IMR-90 (cell line): ENCODE results near the gene RAC3. TPM values are rescaled to one million over a fixed set of nuclear protein-coding genes. Genes with fewer than 3 reads are reported as not detected.

Experiments
- ATAC-seq: fragments of 200-7000 bp; cut with Tn5 transposase; 2 replicates; pipeline ENCODE4 v1.9.1; 2020; ENCODE audit warnings: low read depth, mild to moderate bottlenecking, moderate library complexity
- BruUV-seq: library from RNA; stranded (reverse); fragments of 400-500 nt; replicated peaks from 2 replicates; lab custom pipeline; 2021; lab: Mats Ljungman, UMichigan
- CTCF ChIA-PET: fragments of 300-600 bp; formaldehyde crosslinking; extraction: SDS; loops from one replicate; lab custom pipeline; 2021; ENCODE audit warnings: antibody characterized with exemption; lab: Yijun Ruan, JAX
- POLR2A ChIA-PET: fragments of 300-600 bp; sonication (Branson Sonifier 250); formaldehyde crosslinking; loops from one replicate; lab custom pipeline; 2022; ENCODE audit warnings: antibody characterized with exemption; ENCODE audit not compliant: unreplicated experiment; lab: Charles Lee
- DNase-seq: peaks from one replicate; pipeline ENCODE4 v3.0.0; 2013
- H2AFZ ChIP-seq: replicated peaks from 2 replicates; pipeline ENCODE3; 2013; ENCODE audit warnings: low read length, mild to moderate bottlenecking; ENCODE audit not compliant: poor library complexity
- H2AK5ac ChIP-seq: 2 replicates; pipeline ENCODE4 v1.6.1; 2013; ENCODE audit warnings: low read depth, low read length, inconsistent platforms
- H2AK9ac ChIP-seq: replicated peaks from 2 replicates; pipeline ENCODE3; 2013; ENCODE audit warnings: mild to moderate bottlenecking, low read depth, low read length, moderate library complexity; ENCODE audit not compliant: poor library complexity
- H2BK120ac ChIP-seq: 2 replicates; pipeline ENCODE4 v1.6.1; 2013; ENCODE audit warnings: low read depth, low read length, inconsistent platforms
- H2BK15ac ChIP-seq: 3 replicates; pipeline ENCODE4 v1.6.1; 2013; ENCODE audit warnings: low read depth, low read length, inconsistent platforms
- H2BK20ac ChIP-seq: 2 replicates; pipeline ENCODE4 v1.6.1; 2013; ENCODE audit warnings: low read depth, mild to moderate bottlenecking, inconsistent platforms, low read length, moderate library complexity
- H2BK5ac ChIP-seq: 2 replicates; pipeline ENCODE4 v1.6.1; 2013; ENCODE audit warnings: mild to moderate bottlenecking, low read depth, low read length, inconsistent platforms; ENCODE audit not compliant: poor library complexity, severe bottlenecking
- H3K14ac ChIP-seq: replicated peaks from 2 replicates; pipeline ENCODE4 v1.6.1; 2013; ENCODE audit warnings: low read depth, low read length, inconsistent platforms
- H3K18ac ChIP-seq: 2 replicates; pipeline ENCODE4 v1.6.1; 2013; ENCODE audit warnings: low read depth, low read length, control low read depth
- H3K23ac ChIP-seq: 2 replicates; pipeline ENCODE4 v1.6.1; 2013; ENCODE audit warnings: low read depth, low read length, inconsistent platforms
- H3K27ac ChIP-seq: 2 replicates; pipeline ENCODE4 v1.5.1; 2013; ENCODE audit warnings: mild to moderate bottlenecking, control low read depth, low read length; ENCODE audit not compliant: insufficient read depth
- H3K27me3 ChIP-seq: 2 replicates; pipeline ENCODE4 v1.6.1; 2013; ENCODE audit warnings: low read length; ENCODE audit not compliant: control insufficient read depth, insufficient read depth
- H3K36me3 ChIP-seq: 2 replicates; pipeline ENCODE4 v1.6.1; 2013; ENCODE audit warnings: low read length, mixed read lengths; ENCODE audit not compliant: control insufficient read depth, insufficient read depth
- H3K4ac ChIP-seq: 2 replicates; pipeline ENCODE4 v1.6.1; 2013; ENCODE audit warnings: low read depth, low read length, inconsistent platforms
- H3K4me1 ChIP-seq: 2 replicates; pipeline ENCODE4 v1.6.1; 2013; ENCODE audit warnings: low read length, mixed read lengths; ENCODE audit not compliant: control insufficient read depth, insufficient read depth
- H3K4me2 ChIP-seq: 2 replicates; pipeline ENCODE4 v1.6.1; 2013; ENCODE audit warnings: low read depth, mild to moderate bottlenecking, control low read depth, low read length, moderate library complexity
- H3K4me3 ChIP-seq: 2 replicates; pipeline ENCODE4 v1.5.1; 2013; ENCODE audit warnings: low read depth, mild to moderate bottlenecking, control low read depth, low read length, moderate library complexity; ENCODE audit not compliant: insufficient read depth
- H3K56ac ChIP-seq: 2 replicates; pipeline ENCODE4 v1.6.1; 2013; ENCODE audit warnings: low read length, inconsistent platforms; ENCODE audit not compliant: insufficient read depth; ENCODE audit errors: extremely low read depth
- H3K79me1 ChIP-seq, 2 experiments: 2 replicates each; pipeline ENCODE4 v1.6.1; 2013; ENCODE audit warnings: low read length in 2 of 2, inconsistent platforms in 1 of 2, low read depth in 1 of 2
- H3K9ac ChIP-seq: 2 replicates; pipeline ENCODE4 v1.6.1; 2013; ENCODE audit warnings: low read depth, low read length, control low read depth
- H3K9me1 ChIP-seq: 2 replicates; pipeline ENCODE4 v1.6.1; 2013; ENCODE audit warnings: low read length, inconsistent platforms; ENCODE audit not compliant: insufficient read depth
- H3K9me3 ChIP-seq: 2 replicates; pipeline ENCODE4 v1.6.1; 2013; ENCODE audit warnings: low read length; ENCODE audit not compliant: control insufficient read depth, insufficient read depth
- H4K20me1 ChIP-seq: 2 replicates; pipeline ENCODE4 v1.6.1; 2013; ENCODE audit warnings: low read length, inconsistent platforms; ENCODE audit not compliant: insufficient read depth
- H4K5ac ChIP-seq: 2 replicates; pipeline ENCODE4 v1.6.1; 2013; ENCODE audit warnings: mild to moderate bottlenecking, low read depth, low read length, control low read depth
- H4K8ac ChIP-seq, 2 experiments: 2 replicates each; pipeline ENCODE4 v1.6.1; 2013; ENCODE audit warnings: low read depth in 2 of 2, low read length in 2 of 2, control low read depth in 1 of 2, inconsistent platforms in 1 of 2
- H4K91ac ChIP-seq: 2 replicates; pipeline ENCODE4 v1.6.1; 2013; ENCODE audit warnings: low read depth, low read length, inconsistent platforms; ENCODE audit not compliant: insufficient read depth
- BHLHE40 ChIP-seq: fragments of 150-350 bp; IDR thresholded peaks from 2 replicates; pipeline ENCODE4 v1.6.1; 2016; ENCODE audit warnings: mild to moderate bottlenecking, low read depth, low read length
- CEBPB ChIP-seq: IDR thresholded peaks from 2 replicates; pipeline ENCODE4 v1.6.1; 2012; ENCODE audit warnings: low read depth, low read length, improper control_type of control experiment
- ELK1 ChIP-seq: fragments of 150-350 bp; IDR thresholded peaks from 2 replicates; pipeline ENCODE4 v1.6.1; 2016; ENCODE audit warnings: low read depth, mild to moderate bottlenecking, low read length, moderate library complexity, borderline replicate concordance
- RCOR1 ChIP-seq: IDR thresholded peaks from 2 replicates; pipeline ENCODE4 v1.6.1; 2012; ENCODE audit warnings: mild to moderate bottlenecking, low read length, improper control_type of control experiment; ENCODE audit not compliant: insufficient replicate concordance
- RFX5 ChIP-seq: IDR thresholded peaks from 2 replicates; pipeline ENCODE4 v1.8.0; 2012; ENCODE audit warnings: low read depth, mild to moderate bottlenecking, low read length, moderate library complexity
- SMC3 ChIP-seq: fragments of 150-350 bp; IDR thresholded peaks from 2 replicates; pipeline ENCODE4 v1.6.1; 2016; ENCODE audit warnings: low read depth, mild to moderate bottlenecking, antibody characterized with exemption, low read length, moderate library complexity
- WGBS, 2 experiments: methylation state at CpG; one replicate each; pipeline versions ENCODE4 v1.1.5 to v1.1.7; 2013; ENCODE audit warnings: missing lambda C conversion rate in 2 of 2; ENCODE audit not compliant: insufficient read length in 1 of 2; ENCODE audit errors: extremely low coverage in 2 of 2; 5-methylcytosine and 5-hydroxymethylcytosine counted together
- dilution Hi-C: fragments of 300-500 bp; cut with HindIII; formaldehyde crosslinking; loops from one replicate; pipeline ENCODE4 v1.14.3; 2018; ENCODE audit warnings: low sequenced_read_pairs; ENCODE audit not compliant: unreplicated experiment
- in situ Hi-C: fragments of 300-500 bp; cut with MboI; formaldehyde crosslinking; loops from 3 replicates; pipeline ENCODE4 v1.14.3; 2019; ENCODE audit warnings: low sequenced_read_pairs, inconsistent platforms, mixed read lengths
- intact Hi-C: fragments of 100-400 bp; cut with micrococcal nuclease; formaldehyde crosslinking; loops from 2 replicates; pipeline ENCODE4 v1.10.0; 2022
- polyA plus RNA-seq, 3 experiments: library from polyadenylated mRNA; depleted of rRNA; stranded (reverse); fragments of >200 nt; gene quantifications; 2 replicates each; pipeline ENCODE4 v1.2.3, GENCODE V29; 2012; ENCODE audit warnings: low replicate concordance in 1 of 3
- total RNA-seq: library from RNA; depleted of rRNA; stranded (reverse); fragments of >200 nt; gene quantifications from 2 replicates; pipeline ENCODE4 v1.2.3, GENCODE V29; 2012

The RAC3 gene
- total and polyA plus RNA-seq, 2 of the 4 experiments (the other 2 are of a cell fraction) = 5.7 to 23.4 TPM

DNA sequence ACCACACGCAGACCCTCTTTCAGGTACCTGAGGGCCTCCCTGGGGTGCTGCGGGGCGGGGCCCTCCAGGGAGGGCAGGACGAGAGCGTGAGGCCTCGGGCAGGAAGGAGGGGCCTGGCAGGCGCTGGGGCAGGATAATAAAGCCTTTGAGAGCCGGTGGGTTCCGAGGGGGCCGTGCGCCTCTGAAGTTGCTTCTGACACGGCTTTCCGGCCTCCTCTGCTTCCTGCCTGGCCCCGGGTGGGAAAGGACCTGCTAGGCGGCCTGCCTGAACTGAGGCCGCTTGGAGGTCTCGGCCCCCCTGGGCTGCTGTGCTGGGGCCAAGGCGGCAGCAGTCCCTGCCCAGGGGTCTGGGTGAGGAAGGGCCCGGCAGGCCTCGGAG lies 19.2 kb upstream of the RAC3 start (continued):
- TF ChIP-seq RCOR1 (no peak), CEBPB (no peak), SMC3 (no peak), ELK1 (no peak)

- POLR2A ChIA-PET = no interaction called here
- CTCF ChIA-PET = interaction anchor here (0.5 to 1.3 kb wide), 2 partner anchors 53 to 123 kb away, joined by 3 to 4 read pairs; no protein-coding TSS in a partner anchor
Observed at GRCh38 chr17:82012640-82013295, 18.7 kb upstream of the RAC3 start.

More at GRCh38 chr17:82012640-82013295, 18.7 kb upstream of the RAC3 start:
- Histone ChIP-seq H3K4ac (no peak overlapping the region), H4K20me1 (no peaks in the 10 kb centered on the region; the same call in 1 of the 2 replicates), H2AFZ (no peak overlapping the region), H2AK5ac (no peak overlapping the region), H2BK120ac (no peak overlapping the region), H3K27ac (no peak overlapping the region), H3K79me1 (no peaks in the 10 kb centered on the region), H3K9me3 (no peaks in the 10 kb centered on the region), H3K9ac (no peak overlapping the region), H3K18ac (no peak overlapping the region), H3K4me2 (no peak overlapping the region), H4K5ac (no peak overlapping the region), H2BK20ac (no peak overlapping the region), H2AK9ac (no peak overlapping the region), H4K8ac (no peak overlapping the region), H3K27me3 (no peaks in the 10 kb centered on the region), H3K14ac (no peak overlapping the region), H3K56ac (no peak overlapping the region), H3K36me3 (peaks cover 7% of the 10 kb centered on the region; the same call in 1 of the 2 replicates), H4K91ac (no peak overlapping the region), H3K9me1 (no peaks in the 10 kb centered on the region), H2BK5ac (no peak overlapping the region), H2BK15ac (no peak overlapping the region), H3K23ac (no peak overlapping the region), H3K4me1 (no peaks in the 10 kb centered on the region), H3K4me3 (no peak overlapping the region)
- 88% methylated on average over 2 of the region's 19 CpGs; no CpG with 5 or more reads in 1 of the 2 experiments for WGBS, 2 experiments
- intact Hi-C loops = no loop called here
- in situ Hi-C loops = no loop called here
- BruUV-seq = no TSS peak
- dilution Hi-C loops = no loop called here
- TF ChIP-seq BHLHE40 = no peak
- TF ChIP-seq SMC3 = no peak
- no peak for TF ChIP-seq RFX5
- DNase-seq (no peak), ATAC-seq (no peak)
